HepG2 (cell line): ENCODE measurements around the gene SLC6A9. TPM values are rescaled to one million over a fixed set of nuclear protein-coding genes. Genes with fewer than 3 reads are reported as not detected.

Experiments
- AGO1 ChIP-seq: fragments of 200-400 bp; formaldehyde crosslinking; IDR thresholded peaks from 2 replicates; pipeline ENCODE4 v1.6.1; 2017; ENCODE audit warnings: mild to moderate bottlenecking, low read depth, low read length, moderate library complexity; ENCODE audit not compliant: poor library complexity, severe bottlenecking
- BATF2 ChIP-seq: sonication (generic); formaldehyde crosslinking; IDR thresholded peaks from 2 replicates; pipeline ENCODE4 v1.8.0; 2022; ENCODE audit warnings: mild to moderate bottlenecking, missing genetic modification reagents, moderate library complexity
- ELF3 ChIP-seq: IDR thresholded peaks from 2 replicates; pipeline ENCODE4 v1.6.1; 2016; ENCODE audit warnings: missing genetic modification reagents, missing compliant biosample characterization
- EP300 ChIP-seq, 3 experiments: sonication (generic) in 1 of 3; formaldehyde crosslinking in 1 of 3; IDR thresholded peaks; 2 replicates each; pipeline versions ENCODE4 v1.5.1 to v1.6.1; 2011 to 2020; ENCODE audit warnings: low read depth in 2 of 3, low read length in 2 of 3, borderline replicate concordance in 1 of 3, improper control_type of control experiment in 1 of 3, mild to moderate bottlenecking in 1 of 3, missing genetic modification reagents in 1 of 3, moderate library complexity in 1 of 3
- ETV6 ChIP-seq: sonication (generic); formaldehyde crosslinking; conservative IDR thresholded peaks from 2 replicates; pipeline ENCODE4 v1.4.0; 2020; ENCODE audit warnings: missing genetic modification reagents
- FOXK2 ChIP-seq: fragments of 450-650 bp; IDR thresholded peaks from 2 replicates; pipeline ENCODE4 v1.6.1; 2016
- KDM6A ChIP-seq: IDR thresholded peaks from 2 replicates; pipeline ENCODE4 v1.6.1; 2016; ENCODE audit warnings: low read depth
- MEF2D ChIP-seq: sonication (generic); formaldehyde crosslinking; IDR thresholded peaks from 2 replicates; pipeline ENCODE4 v1.5.1; 2020; ENCODE audit warnings: mild to moderate bottlenecking, missing genetic modification reagents
- NR3C1 ChIP-seq: sonication (generic); formaldehyde crosslinking; IDR thresholded peaks from 2 replicates; pipeline ENCODE4 v1.4.0; 2020; ENCODE audit warnings: missing genetic modification reagents
- RCOR2 ChIP-seq: IDR thresholded peaks from 2 replicates; pipeline ENCODE4 v1.6.1; 2016; ENCODE audit warnings: missing biosample characterization, missing genetic modification reagents
- SIN3A ChIP-seq: IDR thresholded peaks from 2 replicates; pipeline ENCODE4 v1.6.1; 2011; ENCODE audit warnings: low read depth, mild to moderate bottlenecking, control low read depth, low read length, borderline replicate concordance
- SNAPC2 ChIP-seq: sonication (generic); formaldehyde crosslinking; IDR thresholded peaks from 2 replicates; pipeline ENCODE4 v1.8.1; 2022; ENCODE audit warnings: mild to moderate bottlenecking, missing genetic modification reagents
- STAG1 ChIP-seq: sonication (generic); formaldehyde crosslinking; IDR thresholded peaks from 2 replicates; pipeline ENCODE4 v1.4.0; 2020; ENCODE audit warnings: missing genetic modification reagents
- TCF7L2 ChIP-seq: IDR thresholded peaks from 2 replicates; pipeline ENCODE4 v1.6.1; 2011; ENCODE audit warnings: mild to moderate bottlenecking, low read depth, low read length, moderate library complexity
- THAP8 ChIP-seq: sonication (generic); formaldehyde crosslinking; IDR thresholded peaks from 2 replicates; pipeline ENCODE4 v1.5.1; 2020; ENCODE audit warnings: missing genetic modification reagents, mild to moderate bottlenecking, borderline replicate concordance
- ZMAT3 ChIP-seq: sonication (generic); formaldehyde crosslinking; conservative IDR thresholded peaks from 2 replicates; pipeline ENCODE4 v1.7.0; 2021; ENCODE audit warnings: missing genetic modification reagents
- ZNF224 ChIP-seq: sonication (generic); formaldehyde crosslinking; IDR thresholded peaks from 2 replicates; pipeline ENCODE4 v1.5.0; 2020; ENCODE audit warnings: mild to moderate bottlenecking, missing genetic modification reagents
- ZNF407 ChIP-seq: sonication (generic); formaldehyde crosslinking; IDR thresholded peaks from one replicate; pipeline ENCODE4 v1.5.1; 2020; ENCODE audit warnings: mild to moderate bottlenecking, missing genetic modification reagents; ENCODE audit errors: not compliant biosample characterization
- ZNF44 ChIP-seq: sonication (generic); formaldehyde crosslinking; IDR thresholded peaks from 2 replicates; pipeline ENCODE4 v1.5.1; 2020; ENCODE audit warnings: mild to moderate bottlenecking, missing genetic modification reagents
- ZNF562 ChIP-seq: sonication (generic); formaldehyde crosslinking; IDR thresholded peaks from 2 replicates; pipeline ENCODE4 v1.8.0; 2022; ENCODE audit warnings: missing genetic modification reagents, borderline replicate concordance
- ZNF605 ChIP-seq: sonication (generic); formaldehyde crosslinking; IDR thresholded peaks from 2 replicates; pipeline ENCODE4 v1.8.0; 2022; ENCODE audit warnings: mild to moderate bottlenecking, missing genetic modification reagents
- ZNF607 ChIP-seq: sonication (generic); formaldehyde crosslinking; IDR thresholded peaks from 2 replicates; pipeline ENCODE4 v1.5.1; 2020; ENCODE audit warnings: missing genetic modification reagents, mild to moderate bottlenecking, borderline replicate concordance
- polyA plus RNA-seq, 8 experiments: library from polyadenylated mRNA; depleted of rRNA in 3 of 8; stranded (reverse) in 7 of 8; unstranded in 1 of 8; fragments of >200 nt; fragmentation: Illumina TruSeq in 4 of 8; extraction: Trizol in 4 of 8; gene quantifications; 2 replicates each; pipeline versions ENCODE4 v1.2.1 to v1.2.3, GENCODE V29; 2011 to 2016; ENCODE audit warnings: low read depth in 4 of 8, missing spikeins in 1 of 8, mixed read lengths in 1 of 8; ENCODE audit not compliant: insufficient read depth in 1 of 8
- total RNA-seq, 5 experiments: library from RNA; depleted of rRNA; stranded (reverse); fragments of >200 nt; fragmentation: Illumina TruSeq; extraction: Trizol; gene quantifications; 2 replicates each; pipeline ENCODE4 v1.2.3, GENCODE V29; 2016; ENCODE audit warnings: low read depth in 1 of 5

SLC6A9 gene
- total and polyA plus RNA-seq, 2 of the 13 experiments (the other 11 are each of a cell fraction or from before 2014, with no cell fraction given) = 8.5 to 9.9 TPM

- no peak for TF ChIP-seq ZNF224 (CRISPR knock-in tag)
- no peak for TF ChIP-seq ZNF605
- no peak for TF ChIP-seq NR3C1 (CRISPR knock-in tag)
- TF ChIP-seq ZNF562 (CRISPR knock-in tag) = no peak
- TF ChIP-seq ZNF607 (CRISPR knock-in tag) = no peak
- TF ChIP-seq ZMAT3 (CRISPR knock-in tag) = no peak
- no peak for TF ChIP-seq AGO1
- TF ChIP-seq MEF2D (CRISPR knock-in tag) = no peak
- no peak for TF ChIP-seq THAP8 (CRISPR knock-in tag)
- no peak; the same call in 1 of the 2 replicates for TF ChIP-seq ZNF44 (CRISPR knock-in tag)
- no peak for TF ChIP-seq ELF3 (CRISPR knock-in tag)
- TF ChIP-seq SIN3A = peak; percentile 31; the same call in 1 of the 2 replicates
- TF ChIP-seq TCF7L2 = no peak
- no peak for TF ChIP-seq KDM6A
- no peak for TF ChIP-seq RCOR2 (CRISPR knock-in tag)
- TF ChIP-seq ZNF407 = no peak
- no peak for TF ChIP-seq FOXK2
- peak in 1 of 2 experiments; percentile 56; a peak in 2 of 4 replicates for TF ChIP-seq EP300 (IDR thresholded peaks at IDR 0.05; ENCODE audit: low read depth in 2 of 2, low read length in 2 of 2)
- TF ChIP-seq EP300 (CRISPR knock-in tag; IDR thresholded peaks at IDR 0.05; ENCODE audit: borderline replicate concordance) = no peak
- TF ChIP-seq BATF2 (CRISPR knock-in tag) = no peak
- TF ChIP-seq SNAPC2 (CRISPR knock-in tag) = no peak
- TF ChIP-seq STAG1 (CRISPR knock-in tag) = no peak
- TF ChIP-seq ETV6 (CRISPR knock-in tag) = no peak
Measured at GRCh38 chr1:44029911-44030604, 1.2 kb downstream of the SLC6A9 start (continued).
